Progenitor cell of endocrine pancreas (in vitro differentiated cells): ENCODE measurements around the gene B3GNT3. TPM values are rescaled to one million over a fixed set of nuclear protein-coding genes. Genes with fewer than 3 reads are reported as not detected.

ENCODE experiments used
- DNase-seq: peaks from one replicate; pipeline ENCODE4 v3.0.0; 2021; ENCODE audit warnings: low spot score; ENCODE audit not compliant: unreplicated experiment
- H3K27ac Mint-ChIP-seq: 2 replicates; pipeline ENCODE4 v1.8.0; 2021; ENCODE audit warnings: mild to moderate bottlenecking, moderate library complexity, mixed read lengths
- H3K27me3 Mint-ChIP-seq: 2 replicates; pipeline ENCODE4 v1.8.0; 2021; ENCODE audit warnings: mixed read lengths
- H3K36me3 Mint-ChIP-seq: 2 replicates; pipeline ENCODE4 v1.8.0; 2022; ENCODE audit warnings: mixed read lengths; ENCODE audit not compliant: insufficient read depth
- H3K4me1 Mint-ChIP-seq: 2 replicates; pipeline ENCODE4 v1.8.0; 2021; ENCODE audit warnings: low read depth, mixed read lengths
- H3K4me3 Mint-ChIP-seq: 2 replicates; pipeline ENCODE4 v1.8.0; 2021; ENCODE audit warnings: low read depth, mild to moderate bottlenecking, moderate library complexity, mixed read lengths
- H3K9me3 Mint-ChIP-seq: 2 replicates; pipeline ENCODE4 v1.8.0; 2021; ENCODE audit warnings: low read depth, mixed read lengths
- CTCF ChIP-seq: fragments of 200-600 bp; sonication (generic); IDR thresholded peaks from one replicate; pipeline ENCODE4 v1.5.0; 2021; ENCODE audit warnings: antibody characterized with exemption, mild to moderate bottlenecking; ENCODE audit not compliant: unreplicated experiment
- total RNA-seq: library from RNA; stranded (reverse); gene quantifications from 2 replicates; pipeline ENCODE4 v1.2.1, GENCODE V29; 2021

Gene B3GNT3
- total RNA-seq, 1 donor from 2014 or later: not detected

GRCh38 chr19:17854061-17854460, 59.1 kb downstream of the B3GNT3 start:
- no peak for TF ChIP-seq CTCF
- Mint-ChIP-seq H3K27ac (no peak overlapping the region), H3K36me3 (no peaks in the 10 kb centered on the region)

GRCh38 chr19:17855280-17856152, 60.6 kb downstream of the B3GNT3 start:
- no peak overlapping the region for H3K4me3 Mint-ChIP-seq
- H3K27me3 Mint-ChIP-seq: peaks cover 15% of the 10 kb centered on the region

More at GRCh38 chr19:17854061-17854460, 59.1 kb downstream of the B3GNT3 start:
- Mint-ChIP-seq H3K4me3 (no peak overlapping the region), H3K9me3 (no peaks in the 10 kb centered on the region), H3K4me1 (peaks cover under 1% of the 10 kb centered on the region), H3K27me3 (peaks cover 22% of the 10 kb centered on the region)
- DNase-seq: no peak

GRCh38 chr19:17859533-17860330, 64.8 kb downstream of the B3GNT3 start, which contains the start of gene RPL18A:
TSS of gene RPL18A (plus strand) at chr19:17859910. CDS start at chr19:17859957, 47 bp downstream.
- Mint-ChIP-seq H3K4me3 (peak within 1 kb of the TSS; percentile 96), H3K36me3 (peaks cover 17% of the 10 kb centered on the region), H3K4me1 (peaks cover 19% of the 10 kb centered on the region), H3K27ac (peak within 1 kb of the TSS; percentile 96), H3K27me3 (peaks cover 9% of the 10 kb centered on the region), H3K9me3 (no peaks in the 10 kb centered on the region)
- TF ChIP-seq CTCF: peak; percentile 74
- DNase-seq: peak; percentile 97

More at GRCh38 chr19:17855280-17856152, 60.6 kb downstream of the B3GNT3 start:
- peak; percentile 88 for DNase-seq
- no peaks in the 10 kb centered on the region for H3K9me3 Mint-ChIP-seq
- peak; percentile 98 for TF ChIP-seq CTCF
- H3K4me1 Mint-ChIP-seq: peaks cover 7% of the 10 kb centered on the region
- H3K27ac Mint-ChIP-seq: no peak overlapping the region
- peaks cover 3% of the 10 kb centered on the region for H3K36me3 Mint-ChIP-seq

GRCh38 chr19:17860331-17860992, 65.5 kb downstream of the B3GNT3 start:
- no peaks in the 10 kb centered on the region for H3K9me3 Mint-ChIP-seq
- peaks cover 17% of the 10 kb centered on the region for H3K36me3 Mint-ChIP-seq

More at GRCh38 chr19:17860331-17860992, 65.5 kb downstream of the B3GNT3 start:
- Mint-ChIP-seq H3K27ac (peak overlapping the region; percentile 96), H3K4me1 (peaks cover 19% of the 10 kb centered on the region), H3K4me3 (peak overlapping the region; percentile 96), H3K27me3 (peaks cover 6% of the 10 kb centered on the region)
- DNase-seq: no peak
- no peak for TF ChIP-seq CTCF
